ENCODE data around the gene LEF1.
A peak's percentile ranks its signal among the peaks of the same experiment; 100 is the strongest.
"Not testable (repeated sequence)": the region's sequence is repeated elsewhere in the genome, so short reads cannot be mapped to it uniquely, and the experiment has no call there.

Gene LEF1

DNA sequence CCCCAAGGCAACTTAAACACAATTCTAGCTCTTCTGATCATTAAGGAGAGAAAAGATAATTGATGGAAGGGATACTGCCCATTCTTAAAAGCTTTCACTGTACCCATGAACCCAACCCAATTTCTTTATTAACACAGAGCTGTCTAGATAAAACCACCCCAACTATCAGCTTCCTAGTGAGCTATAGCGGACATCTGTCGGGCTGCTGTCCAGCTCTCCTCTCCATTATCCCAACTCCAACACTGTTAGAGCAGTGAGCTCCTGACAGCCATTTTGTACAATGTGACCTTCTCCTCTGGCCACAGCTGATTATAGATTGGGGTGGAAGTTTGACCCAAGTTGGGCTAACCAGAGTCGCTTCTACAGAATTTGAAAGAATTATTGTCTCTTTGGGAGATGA, 112.9 kb downstream of the LEF1 start:
- no peak for DNase-seq

GRCh38 chr4:108054025-108054638, 114.6 kb downstream of the LEF1 start:
- DNase-seq = no peak

- no peak for DNase-seq
Observed at GRCh38 chr4:108053251-108053711, 115.5 kb downstream of the LEF1 start.

GRCh38 chr4:108052558-108053120, 116.1 kb downstream of the LEF1 start:
- no peak for DNase-seq

GRCh38 chr4:108051343-108051742, 117.4 kb downstream of the LEF1 start:
- no peak for DNase-seq

- not testable (repeated sequence) for DNase-seq
Observed at GRCh38 chr4:108050166-108051111, 118.3 kb downstream of the LEF1 start.

DNA sequence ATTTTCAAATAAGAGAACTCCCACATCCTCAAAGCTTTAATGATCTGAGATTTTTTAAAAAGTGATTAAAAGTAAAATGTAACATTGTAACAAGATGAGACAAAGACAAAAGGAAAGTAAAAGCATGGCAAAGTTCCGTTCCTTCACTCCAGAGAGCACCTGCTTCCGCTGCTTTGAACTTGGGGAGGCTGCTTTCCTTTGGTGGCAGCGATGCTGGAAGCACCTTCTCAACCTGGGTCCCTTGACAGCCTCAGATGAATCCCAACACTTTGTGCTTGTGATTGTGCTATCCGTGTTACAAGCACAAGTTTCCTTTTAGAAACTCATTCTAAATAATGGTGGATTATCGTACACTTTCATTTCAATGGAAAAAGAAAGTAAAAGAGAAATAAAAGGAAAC, 119.3 kb downstream of the LEF1 start:
- no peak for DNase-seq

DNA sequence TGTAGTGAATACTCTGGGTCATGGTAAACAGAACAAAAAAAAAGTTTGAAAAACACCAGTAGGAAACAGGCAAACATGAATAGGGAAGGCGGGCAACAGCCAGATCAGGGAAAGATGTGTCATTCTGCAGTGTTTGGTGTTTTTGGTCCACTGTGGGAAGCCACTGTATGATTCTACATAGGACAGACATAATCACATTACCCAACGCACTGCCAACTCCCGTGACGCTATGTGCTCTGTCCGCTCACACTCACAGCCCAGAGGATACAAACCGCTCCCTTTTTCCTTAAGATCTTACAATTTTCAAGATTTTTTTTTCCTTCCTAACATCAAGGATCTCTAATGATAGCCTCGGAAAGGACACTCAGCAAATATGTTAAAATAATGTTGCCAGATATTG, 119.7 kb downstream of the LEF1 start:
- DNase-seq = no peak

- no peak for DNase-seq
Observed at GRCh38 chr4:108048157-108048556, 120.6 kb downstream of the LEF1 start.

- DNase-seq = no peak
Observed at GRCh38 chr4:108047199-108047598, 121.5 kb downstream of the LEF1 start.

GRCh38 chr4:108045687-108046024, 123.1 kb downstream of the LEF1 start:
- no peak for DNase-seq

DNA sequence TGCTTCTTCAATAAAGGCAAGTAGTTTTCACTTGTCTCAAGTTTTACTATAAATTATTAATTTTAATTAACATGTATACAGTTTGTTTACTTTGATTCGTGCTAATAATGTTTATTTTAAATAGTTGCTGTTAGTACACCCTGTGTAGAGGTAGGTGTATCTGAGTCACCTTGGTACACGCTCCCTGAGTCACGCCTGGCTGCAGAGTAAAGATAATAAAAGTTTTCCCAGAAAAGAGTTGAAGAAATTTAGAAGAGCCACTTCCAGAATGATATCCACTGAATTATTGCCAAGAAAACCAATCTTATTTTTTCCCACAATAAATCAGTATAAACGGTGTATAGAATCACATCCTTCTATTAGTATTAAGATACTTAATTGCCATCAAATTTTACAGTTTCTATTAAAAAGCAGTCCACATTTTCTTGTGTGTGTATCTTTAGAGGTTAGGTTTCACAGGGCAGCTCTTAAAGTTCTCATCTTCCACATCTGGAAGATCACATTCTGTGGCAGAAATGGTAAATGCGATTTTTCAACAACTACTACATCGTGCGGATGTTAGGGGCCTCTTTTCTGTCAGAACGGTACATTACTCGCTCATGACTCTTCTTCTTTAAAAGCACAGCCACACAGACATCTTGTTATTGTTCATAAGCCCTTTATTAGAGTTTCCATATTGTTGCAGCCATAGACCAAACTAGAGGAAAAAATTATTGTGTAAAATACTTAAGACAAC, 123.6 kb downstream of the LEF1 start:
- DNase-seq = no peak

DNA sequence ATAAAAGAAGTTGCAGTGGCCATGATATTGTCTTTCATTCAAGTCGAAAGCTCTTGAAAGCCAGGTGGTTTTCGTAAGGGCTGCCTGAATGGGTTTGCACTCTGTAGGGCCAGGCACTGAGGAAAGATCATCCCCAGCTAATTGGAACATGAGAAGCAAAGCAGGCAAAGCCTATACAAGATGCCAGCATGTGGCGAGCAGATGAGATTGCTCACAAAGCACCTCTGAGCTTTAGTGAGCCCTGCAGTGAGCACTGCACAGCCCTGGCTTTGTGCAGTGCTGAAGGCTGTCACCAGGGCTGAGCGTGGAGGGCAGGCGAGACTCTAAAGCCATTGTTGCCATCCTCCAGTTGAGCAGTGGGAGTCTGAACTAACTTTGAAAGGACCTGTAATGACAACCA, 125.2 kb downstream of the LEF1 start:
- DNase-seq = no peak

- DNase-seq = no peak
Observed at GRCh38 chr4:108042927-108043326, 125.8 kb downstream of the LEF1 start.

DNA sequence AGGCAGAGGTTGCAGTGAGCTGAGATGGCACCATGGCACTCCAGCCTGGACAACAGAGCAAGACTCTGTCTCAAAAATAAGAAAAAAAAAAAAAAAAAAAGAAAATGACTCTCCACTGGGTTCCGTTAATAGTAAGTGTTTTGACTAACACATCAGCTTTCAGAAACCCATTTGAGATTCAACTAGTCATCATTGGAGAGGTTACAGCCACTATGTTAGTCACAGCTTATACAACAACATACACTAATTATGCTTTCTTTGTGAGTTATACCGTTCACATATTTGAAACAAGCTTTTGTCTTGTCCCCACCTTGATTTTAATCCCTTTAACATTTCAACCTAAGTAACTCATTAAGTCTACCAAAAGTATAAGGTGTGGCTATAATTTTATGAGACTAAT, 130.8 kb downstream of the LEF1 start:
- DNase-seq = no peak

DNA sequence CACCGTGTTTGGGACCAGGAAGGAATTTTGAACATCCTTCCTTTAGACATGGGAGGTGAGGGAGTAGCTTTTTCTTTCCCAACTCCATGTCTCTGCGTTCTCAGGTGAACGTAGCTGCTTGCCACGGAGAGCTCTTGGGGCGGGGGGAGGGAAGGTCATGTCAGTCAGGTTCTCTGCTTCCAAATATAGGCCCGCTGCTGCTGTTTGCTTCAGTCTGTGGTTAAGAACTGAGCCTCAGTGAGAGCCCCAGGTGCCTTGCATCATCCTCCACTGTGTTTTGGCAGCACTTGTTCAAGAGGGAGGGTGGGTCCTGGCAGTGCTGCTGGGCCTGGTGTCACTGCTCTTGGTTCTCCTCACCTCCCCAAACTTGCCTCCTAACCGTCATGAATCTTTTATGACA, 132.5 kb downstream of the LEF1 start:
- peak; percentile 40 to 46 for DNase-seq

- DNase-seq = no peak
Observed at GRCh38 chr4:108035691-108036090, 133.0 kb downstream of the LEF1 start.

DNA sequence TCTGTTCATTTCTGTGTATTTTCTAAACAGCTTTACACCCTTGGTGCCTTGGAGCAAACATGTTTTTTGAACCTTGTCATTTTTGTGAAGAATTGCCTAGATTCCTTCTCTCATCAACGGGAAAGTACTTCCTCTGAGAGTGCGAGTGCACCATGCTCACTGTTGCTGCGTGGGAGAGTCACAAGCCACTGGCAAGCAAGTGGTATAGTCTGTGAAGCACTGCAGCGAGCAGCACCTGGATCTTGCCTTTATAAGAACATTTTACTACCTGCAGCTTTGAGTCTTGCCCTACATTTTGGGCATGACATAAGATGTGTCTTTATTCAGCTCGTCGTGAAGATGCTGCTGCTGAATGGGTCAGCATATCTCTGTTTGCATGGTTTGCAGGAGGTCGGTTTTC, 134.2 kb downstream of the LEF1 start:
- DNase-seq = no peak

- DNase-seq = no peak
Observed at GRCh38 chr4:108033348-108033747, 135.4 kb downstream of the LEF1 start.

DNA sequence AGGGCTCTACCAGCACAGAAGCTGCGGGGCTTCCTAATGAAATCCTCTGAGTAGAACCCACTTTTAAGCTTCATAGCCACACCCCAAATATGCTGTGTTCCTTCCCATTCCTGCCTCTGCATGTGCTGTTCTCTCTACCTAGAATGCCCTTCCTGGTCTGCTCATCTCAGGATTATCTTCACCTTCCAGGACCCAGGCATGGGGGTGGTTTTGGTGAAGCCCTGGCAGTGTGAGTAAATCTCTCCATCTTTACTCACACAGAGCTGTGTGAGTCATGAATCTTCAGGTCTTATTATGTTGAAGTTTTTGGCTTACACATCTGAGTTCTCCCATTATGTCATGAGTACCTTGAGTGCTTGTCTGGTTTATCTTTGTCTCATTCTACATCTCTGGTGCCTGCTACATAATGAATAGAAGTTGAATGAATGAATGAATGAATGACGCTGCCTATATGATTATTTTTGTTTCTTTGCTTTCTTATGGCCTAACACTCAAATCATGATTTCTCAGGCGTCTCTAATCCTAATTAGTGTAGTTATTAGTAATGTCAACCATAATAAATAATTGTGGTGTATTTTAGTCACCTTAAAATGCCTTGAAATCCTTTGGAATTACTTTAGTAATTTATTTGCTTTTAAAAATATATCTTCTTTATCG, 137.2 kb downstream of the LEF1 start:
- peak in 1 of 2 donors; percentile 43 for DNase-seq

GRCh38 chr4:108030332-108030731, 138.4 kb downstream of the LEF1 start:
- peak; percentile 44 to 53 for DNase-seq

GRCh38 chr4:108029731-108030130, 139.0 kb downstream of the LEF1 start:
- DNase-seq = no peak

Data from stimulated activated CD4-positive, alpha-beta T cell treated with anti-CD3 and anti-CD28 coated beads, Interleukin-2, amount 100 ng/mL, for 48 hours (primary cell).